Iris pigment epithelial cell (primary cell): ENCODE measurements around the gene IL31RA.
A peak's percentile ranks its signal among the peaks of the same experiment; 100 is the strongest.

Experiments used
- DNase-seq: peaks from one replicate; pipeline ENCODE4 v3.0.0-alpha.2; 2011; ENCODE audit warnings: low read depth

The IL31RA gene

DNA sequence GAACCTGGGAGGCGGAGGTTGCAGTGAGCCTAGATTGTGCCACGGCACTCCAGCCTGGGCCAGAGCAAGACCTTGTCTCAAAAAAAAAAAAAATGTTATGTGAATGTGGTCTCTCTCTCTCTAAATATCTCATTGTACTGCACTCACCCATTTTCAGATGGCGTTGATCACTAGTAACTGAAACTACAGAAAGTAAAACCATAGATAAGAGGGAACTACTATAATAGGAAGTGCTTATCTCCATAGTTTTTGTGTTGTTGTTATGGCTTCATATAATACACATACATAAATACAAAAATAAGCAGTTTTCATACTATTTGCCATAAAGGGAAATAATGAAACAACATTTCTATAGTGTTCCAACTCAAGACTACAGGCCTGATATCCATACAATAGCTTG is 9.1 kb downstream of the IL31RA start:
- no peak for DNase-seq

DNA sequence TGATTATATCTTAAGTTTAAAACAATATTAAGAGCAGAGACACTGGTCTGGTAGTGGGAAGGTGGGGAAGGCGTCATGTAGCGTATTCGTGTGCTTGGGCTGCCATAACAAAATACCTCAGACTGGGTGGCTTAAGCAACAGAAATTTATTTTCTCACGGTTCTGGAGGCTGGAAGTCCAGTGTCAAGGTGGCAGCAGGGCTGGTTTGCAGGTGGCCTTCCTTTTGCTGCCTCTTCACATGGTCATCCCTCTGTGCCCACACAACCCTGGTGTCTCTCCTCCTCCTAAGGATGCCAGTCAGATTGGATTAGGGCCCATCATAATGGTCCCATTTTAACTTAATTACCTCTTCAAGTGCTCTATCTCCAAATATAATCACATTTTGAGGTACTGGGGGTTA is 9.6 kb downstream of the IL31RA start:
- DNase-seq: no peak

- DNase-seq: peak; percentile 83
These were observed 13.7 kb downstream of the IL31RA start for GRCh38 chr5:55864606-55865541.

DNA sequence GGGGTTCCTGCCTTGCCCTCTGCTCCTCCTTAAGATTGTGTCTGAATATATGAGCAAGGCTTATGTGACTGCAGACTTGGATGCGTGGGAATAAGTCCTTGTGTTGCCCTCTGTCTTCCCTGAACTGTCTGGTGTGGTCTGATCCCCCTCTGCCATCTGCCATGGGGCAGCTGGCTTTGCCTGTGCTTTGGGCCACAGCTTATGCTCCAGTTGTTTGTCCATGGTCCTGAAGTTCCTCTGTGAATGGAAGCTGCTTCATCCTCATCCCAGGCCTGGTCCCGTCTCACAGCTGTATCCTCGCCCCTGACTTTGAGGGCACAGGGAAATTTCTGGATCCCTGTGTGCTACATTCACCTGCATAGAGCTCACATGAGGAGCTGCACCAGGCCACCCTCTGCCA is 14.7 kb downstream of the IL31RA start:
- peak; percentile 48 for DNase-seq

- no peak for DNase-seq
These were observed 15.3 kb downstream of the IL31RA start for GRCh38 chr5:55866485-55866884.

DNA sequence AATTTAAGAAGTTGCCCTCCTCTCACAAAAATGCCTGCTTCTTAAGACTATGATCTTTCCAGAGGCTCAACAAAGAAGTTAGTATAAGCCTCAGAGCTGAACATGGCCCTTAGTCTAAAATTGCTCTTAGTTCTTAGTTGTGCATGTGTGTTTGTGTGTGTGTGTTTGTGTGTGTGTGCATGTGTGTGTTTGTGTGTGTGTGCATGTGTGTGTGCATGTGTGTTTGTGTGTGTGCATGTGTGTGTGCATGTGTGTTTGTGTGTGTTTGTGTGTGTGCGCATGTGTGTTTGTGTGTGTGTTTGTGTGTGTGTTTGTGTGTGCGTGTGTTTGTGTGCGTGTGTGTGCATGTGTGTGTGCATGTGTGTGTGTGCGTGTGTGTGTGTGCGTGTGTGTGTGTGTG is 15.8 kb downstream of the IL31RA start:
- no peak for DNase-seq

DNA sequence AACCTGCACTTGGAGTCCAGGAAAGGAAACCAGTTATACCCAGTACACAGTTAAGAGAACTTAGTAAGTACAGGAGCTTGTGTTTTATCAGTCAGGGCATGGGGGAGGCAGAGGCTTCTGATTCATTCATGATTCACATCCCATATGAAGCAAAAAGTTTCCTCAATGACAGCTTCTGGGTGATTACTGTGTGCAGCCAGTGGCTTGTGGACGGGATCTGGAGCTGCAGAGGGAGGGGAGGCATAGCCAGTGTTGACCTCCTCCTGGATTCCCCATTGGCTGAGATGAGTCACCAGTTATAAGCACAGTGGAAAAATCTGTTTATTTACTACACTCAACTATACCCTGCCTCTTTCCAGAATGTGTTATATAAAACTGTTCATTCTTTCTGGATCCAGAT is 17.7 kb downstream of the IL31RA start:
- DNase-seq: peak; percentile 99

- DNase-seq: no peak
These were observed 18.7 kb downstream of the IL31RA start for GRCh38 chr5:55869847-55870246.

- no peak for DNase-seq
These were observed 22.1 kb downstream of the IL31RA start for GRCh38 chr5:55873234-55873633.

- no peak for DNase-seq
These were observed 26.5 kb downstream of the IL31RA start for GRCh38 chr5:55877655-55878054.

DNA sequence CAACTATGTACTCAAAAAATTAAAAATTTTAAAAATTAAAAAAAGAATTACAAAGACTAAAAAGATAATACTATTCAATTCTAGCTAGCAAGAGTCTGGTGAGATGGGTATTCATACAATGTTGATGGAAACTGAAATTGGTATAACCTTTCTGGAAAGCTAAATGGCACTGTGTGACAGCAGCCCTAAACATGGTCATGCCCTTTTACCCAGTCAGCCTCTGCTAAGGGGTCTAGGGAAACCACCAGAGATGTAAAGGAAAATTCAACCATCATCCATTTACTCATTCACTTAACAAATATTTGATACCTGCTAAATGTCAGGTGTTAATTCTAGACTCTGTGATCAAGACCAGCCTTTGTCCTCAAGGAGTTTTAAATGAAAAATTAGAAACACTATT is 29.3 kb downstream of the IL31RA start:
- DNase-seq: no peak

DNA sequence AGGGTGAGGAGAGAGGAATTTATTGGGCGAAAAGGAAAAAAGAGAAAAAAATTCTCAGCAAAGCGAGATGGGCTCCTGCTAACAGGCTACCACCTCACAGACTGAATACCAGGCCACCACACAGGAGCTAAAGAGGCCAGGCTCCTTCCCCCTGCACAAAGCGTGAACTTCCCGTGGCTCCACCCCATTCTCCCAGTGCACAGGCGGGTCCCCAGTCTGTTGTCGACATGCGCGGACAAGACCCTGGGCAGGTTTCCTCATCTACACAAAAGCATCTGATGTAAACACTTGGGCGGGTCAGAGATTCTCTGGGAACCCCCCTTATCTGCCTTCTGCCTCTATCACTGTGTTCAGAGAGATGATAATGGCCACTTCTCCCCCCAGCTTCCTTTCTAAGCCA is 34.2 kb downstream of the IL31RA start:
- no peak for DNase-seq

DNA sequence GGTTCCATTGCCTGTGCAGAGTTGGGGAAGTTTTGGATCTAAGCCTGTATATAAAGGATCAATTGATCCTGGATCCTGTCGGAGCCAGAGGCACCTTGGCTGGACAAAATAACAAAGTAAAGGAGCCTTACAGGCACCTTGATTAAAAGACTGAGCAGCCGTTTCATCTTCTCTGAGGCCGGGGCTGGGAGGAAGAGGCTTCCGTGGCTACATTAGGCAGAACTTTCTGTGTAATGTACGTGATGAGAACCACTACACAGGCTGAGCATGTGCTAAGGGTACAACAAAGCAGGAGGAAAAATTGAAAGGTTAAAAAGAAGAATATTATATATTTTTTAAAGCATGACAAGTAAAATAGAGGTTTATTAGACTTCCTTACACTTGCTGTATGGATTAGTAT is 37.0 kb downstream of the IL31RA start:
- no peak for DNase-seq

DNA sequence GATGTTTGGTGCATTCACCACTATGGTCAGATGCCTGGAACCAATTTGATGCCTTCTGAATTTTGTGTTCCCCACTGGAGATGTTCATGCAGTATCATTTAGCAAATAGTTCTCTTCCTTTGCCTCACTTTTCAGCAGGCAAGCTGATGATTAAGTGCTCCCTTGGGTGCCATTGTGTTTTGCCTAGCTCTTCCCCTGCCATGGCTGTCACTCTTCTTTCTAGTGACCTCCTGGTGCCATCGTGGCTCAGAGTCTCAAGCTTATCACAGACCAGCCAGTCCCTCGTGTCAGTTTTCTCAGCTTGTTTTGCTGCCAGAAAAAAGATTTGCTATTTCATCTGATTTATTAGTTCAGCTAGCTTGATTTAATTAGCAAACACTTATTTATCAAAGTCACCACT is 41.3 kb downstream of the IL31RA start:
- no peak for DNase-seq

GRCh38 chr5:55894135-55894534 is 43.0 kb downstream of the IL31RA start:
- DNase-seq: peak; percentile 74

DNA sequence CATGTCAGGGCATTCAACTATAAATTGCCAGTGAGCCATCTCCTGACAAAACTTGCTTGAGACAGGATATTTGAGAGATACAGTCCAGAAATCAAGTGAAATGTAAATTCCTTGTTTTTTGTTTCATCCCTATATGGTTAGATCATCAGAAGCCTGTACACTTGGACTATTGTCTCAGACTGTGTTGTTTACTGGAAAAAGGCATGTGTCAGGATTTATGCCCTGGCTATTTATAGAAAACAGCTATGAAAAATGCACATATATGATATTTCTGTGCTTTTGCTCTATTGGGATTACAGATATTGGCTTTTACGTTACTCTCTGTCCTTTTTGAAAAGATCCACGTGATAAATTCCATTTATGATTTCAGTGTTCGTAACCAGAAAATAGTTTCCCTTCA is 44.2 kb downstream of the IL31RA start:
- DNase-seq: no peak

- DNase-seq: no peak
These were observed 45.1 kb downstream of the IL31RA start for GRCh38 chr5:55896238-55896637.

DNA sequence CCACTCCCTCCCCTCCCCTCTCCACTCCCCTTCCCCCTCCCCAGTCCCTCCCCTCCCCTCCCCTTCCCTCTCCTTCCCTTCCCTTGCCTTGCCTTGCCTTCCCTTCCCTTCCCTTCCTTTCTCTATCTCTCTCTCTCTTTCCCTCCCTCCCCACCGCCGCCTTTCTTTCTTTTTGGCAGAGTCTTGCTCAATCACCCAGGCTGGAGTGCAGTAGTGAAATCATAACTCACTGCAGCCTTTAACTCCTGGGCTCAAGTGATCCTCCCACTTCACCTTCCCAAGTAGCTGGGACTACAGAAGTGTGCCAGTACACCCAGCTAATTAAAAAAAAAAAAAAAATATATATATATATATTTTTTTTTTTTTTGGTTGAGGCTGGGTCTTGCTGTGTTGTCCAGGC is 45.5 kb downstream of the IL31RA start:
- DNase-seq: peak; percentile 25

GRCh38 chr5:55897206-55897894 is 46.2 kb downstream of the IL31RA start:
- DNase-seq: no peak

DNA sequence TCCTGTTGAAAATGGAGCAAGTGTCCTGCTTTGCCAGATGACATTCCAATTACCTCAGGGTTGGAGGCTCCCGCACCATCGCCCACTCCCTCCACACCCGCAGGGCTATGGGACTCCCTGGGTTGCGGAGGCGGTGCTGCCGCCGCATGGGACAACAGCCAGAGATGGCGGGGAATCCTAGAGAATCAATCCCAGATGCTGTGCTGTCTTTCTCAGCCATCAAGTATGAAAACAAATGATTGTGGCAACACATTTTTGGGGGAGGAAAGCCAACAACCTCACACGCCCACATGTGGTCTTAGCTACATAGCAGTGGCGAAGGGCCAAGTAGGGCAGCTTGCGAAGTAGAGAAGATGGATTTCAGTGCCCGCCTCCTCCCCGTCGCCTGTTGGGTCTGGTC is 46.7 kb downstream of the IL31RA start:
- DNase-seq: peak; percentile 97

DNA sequence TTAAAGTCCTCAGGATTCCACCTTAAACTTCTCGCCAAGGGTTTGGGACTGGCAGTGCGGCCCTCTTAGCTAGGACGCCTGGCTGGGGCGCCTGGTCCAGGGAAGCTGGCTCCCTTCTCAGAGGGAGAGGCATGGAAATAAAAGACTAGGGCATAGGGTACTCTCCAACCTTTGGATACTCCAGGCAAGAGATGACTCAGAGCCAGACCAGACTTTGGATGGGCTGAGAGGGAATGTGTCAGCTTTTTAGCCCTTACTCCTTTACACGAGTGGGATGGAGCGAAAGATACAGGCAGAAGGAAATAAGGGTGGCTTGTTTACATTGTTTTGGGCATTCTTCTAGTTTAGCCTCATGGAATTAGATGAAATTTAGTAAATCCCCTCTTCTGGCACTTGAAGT is 48.2 kb downstream of the IL31RA start:
- DNase-seq: peak; percentile 49

- no peak for DNase-seq
These were observed 48.9 kb downstream of the IL31RA start for GRCh38 chr5:55900068-55900467.

- no peak for DNase-seq
These were observed 49.6 kb downstream of the IL31RA start for GRCh38 chr5:55900776-55901175.
